ENCODE results near the gene COL6A3.

GRCh38 chr2:237350070-237350469 lies 63.9 kb downstream of the COL6A3 start:
- TF ChIP-seq, protein P1, sequence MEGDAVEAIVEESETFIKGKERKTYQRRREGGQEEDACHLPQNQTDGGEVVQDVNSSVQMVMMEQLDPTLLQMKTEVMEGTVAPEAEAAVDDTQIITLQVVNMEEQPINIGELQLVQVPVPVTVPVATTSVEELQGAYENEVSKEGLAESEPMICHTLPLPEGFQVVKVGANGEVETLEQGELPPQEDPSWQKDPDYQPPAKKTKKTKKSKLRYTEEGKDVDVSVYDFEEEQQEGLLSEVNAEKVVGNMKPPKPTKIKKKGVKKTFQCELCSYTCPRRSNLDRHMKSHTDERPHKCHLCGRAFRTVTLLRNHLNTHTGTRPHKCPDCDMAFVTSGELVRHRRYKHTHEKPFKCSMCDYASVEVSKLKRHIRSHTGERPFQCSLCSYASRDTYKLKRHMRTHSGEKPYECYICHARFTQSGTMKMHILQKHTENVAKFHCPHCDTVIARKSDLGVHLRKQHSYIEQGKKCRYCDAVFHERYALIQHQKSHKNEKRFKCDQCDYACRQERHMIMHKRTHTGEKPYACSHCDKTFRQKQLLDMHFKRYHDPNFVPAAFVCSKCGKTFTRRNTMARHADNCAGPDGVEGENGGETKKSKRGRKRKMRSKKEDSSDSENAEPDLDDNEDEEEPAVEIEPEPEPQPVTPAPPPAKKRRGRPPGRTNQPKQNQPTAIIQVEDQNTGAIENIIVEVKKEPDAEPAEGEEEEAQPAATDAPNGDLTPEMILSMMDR (conservative IDR thresholded peaks at IDR 0.05; ENCODE audit: low read depth, low read length): no peak
- TF ChIP-seq EZH2 (IDR thresholded peaks at IDR 0.05; ENCODE audit: borderline replicate concordance, low read depth, low read length, poor library complexity, severe bottlenecking): no peak

Data from A673 (cell line).